Muscle of leg (tissue), 11 donors: Measurements from ENCODE around the gene NNAT. TPM values are rescaled to one million over a fixed set of nuclear protein-coding genes. Genes with fewer than 3 reads are reported as not detected.

Experiments used
- DNase-seq: peaks from one replicate; pipeline ENCODE4 v3.0.0; 2013
- H3K27ac ChIP-seq: one replicate; pipeline ENCODE4 v1.5.1; 2013; ENCODE audit warnings: mild to moderate bottlenecking, low read length, control low read depth
- H3K27me3 ChIP-seq: one replicate; pipeline ENCODE4 v1.6.1; 2013; ENCODE audit warnings: low read length; ENCODE audit not compliant: control insufficient read depth, insufficient read depth
- H3K36me3 ChIP-seq: one replicate; pipeline ENCODE4 v1.6.1; 2013; ENCODE audit warnings: low read length; ENCODE audit not compliant: control insufficient read depth, insufficient read depth
- H3K4me1 ChIP-seq: one replicate; pipeline ENCODE4 v1.6.1; 2013; ENCODE audit warnings: low read length; ENCODE audit not compliant: control insufficient read depth, insufficient read depth
- H3K4me3 ChIP-seq: one replicate; pipeline ENCODE4 v1.5.1; 2013; ENCODE audit warnings: low read length, control low read depth
- H3K9me3 ChIP-seq: replicated peaks from 2 replicates; pipeline ENCODE4 v1.6.1; 2013; ENCODE audit warnings: low read depth, low read length; ENCODE audit not compliant: control insufficient read depth
- WGBS: methylation state at CpG from one replicate; pipeline ENCODE4 v1.1.5; 2013; ENCODE audit warnings: missing lambda C conversion rate; ENCODE audit not compliant: insufficient coverage; 5-methylcytosine and 5-hydroxymethylcytosine counted together
- polyA plus RNA-seq, 8 donors: library from polyadenylated mRNA; unstranded; fragments of 120-200 nt; gene quantifications; one replicate each; pipeline versions ENCODE4 v1.2.1 to v1.2.3, GENCODE V29; 2013; ENCODE audit warnings: inconsistent platforms in 1 of 8, low replicate concordance in 1 of 8; ENCODE audit not compliant: insufficient read length in 8 of 8, insufficient read depth in 1 of 8
- total RNA-seq: library from RNA; stranded (reverse); fragments of 120-200 nt; gene quantifications from one replicate; pipeline ENCODE4 v1.2.4, GENCODE V29; 2013

NNAT gene
- total and polyA plus RNA-seq, 9 donors = 325 to 800 (median 507) TPM

- H3K4me1 ChIP-seq = peaks cover 63% of the 10 kb centered on the region
- H3K36me3 ChIP-seq = peaks cover 32% of the 10 kb centered on the region
- DNase-seq = peak; percentile 81
- H3K4me3 ChIP-seq = peak overlapping the region; percentile 55
- WGBS = 68% methylated on average over 22 of the region's 36 CpGs
- H3K9me3 ChIP-seq = no peaks in the 10 kb centered on the region
- no peaks in the 10 kb centered on the region for H3K27me3 ChIP-seq
- peak overlapping the region; percentile 92 for H3K27ac ChIP-seq
Observed at GRCh38 chr20:37522260-37523011, 1.4 kb downstream of the NNAT start.

GRCh38 chr20:37523012-37523391, 2.0 kb downstream of the NNAT start:
- 60% methylated on average over 6 of the region's 13 CpGs for WGBS
- peak overlapping the region; percentile 92 for H3K27ac ChIP-seq
- DNase-seq = no peak

GRCh38 chr20:37523911-37524700, 3.1 kb downstream of the NNAT start:
- peak; percentile 89 for DNase-seq
- Histone ChIP-seq H3K27me3 (no peaks in the 10 kb centered on the region), H3K4me1 (peaks cover 52% of the 10 kb centered on the region), H3K9me3 (no peaks in the 10 kb centered on the region), H3K27ac (peak overlapping the region; percentile 92), H3K36me3 (peaks cover 19% of the 10 kb centered on the region), H3K4me3 (peak overlapping the region; percentile 55)
- WGBS = 54% methylated on average over 7 of the region's 10 CpGs

More at GRCh38 chr20:37523012-37523391, 2.0 kb downstream of the NNAT start:
- Histone ChIP-seq H3K4me1 (peaks cover 58% of the 10 kb centered on the region), H3K4me3 (peak overlapping the region; percentile 55), H3K9me3 (no peaks in the 10 kb centered on the region), H3K27me3 (no peaks in the 10 kb centered on the region), H3K36me3 (peaks cover 30% of the 10 kb centered on the region)

- DNase-seq = no peak
- 72% methylated on average over 4 of the region's 6 CpGs for WGBS
- H3K27ac ChIP-seq = peak overlapping the region; percentile 88
Observed at GRCh38 chr20:37524859-37525708, 4.0 kb downstream of the NNAT start.

GRCh38 chr20:37525810-37526209, 4.8 kb downstream of the NNAT start:
- Histone ChIP-seq H3K36me3 (peaks cover 19% of the 10 kb centered on the region), H3K4me1 (peaks cover 39% of the 10 kb centered on the region), H3K27ac (peak overlapping the region; percentile 88), H3K9me3 (no peaks in the 10 kb centered on the region), H3K4me3 (peak overlapping the region; percentile 30), H3K27me3 (no peaks in the 10 kb centered on the region)
- WGBS = 30% methylated on average over 1 of the region's 5 CpGs
- DNase-seq = no peak

More at GRCh38 chr20:37524859-37525708, 4.0 kb downstream of the NNAT start:
- Histone ChIP-seq H3K4me1 (peaks cover 43% of the 10 kb centered on the region), H3K36me3 (peaks cover 19% of the 10 kb centered on the region), H3K9me3 (no peaks in the 10 kb centered on the region), H3K27me3 (no peaks in the 10 kb centered on the region), H3K4me3 (peak overlapping the region; percentile 30)

- Histone ChIP-seq H3K9me3 (no peaks in the 10 kb centered on the region), H3K4me3 (peak overlapping the region; percentile 100), H3K4me1 (peaks cover 37% of the 10 kb centered on the region), H3K36me3 (peaks cover 14% of the 10 kb centered on the region), H3K27me3 (no peaks in the 10 kb centered on the region), H3K27ac (peak overlapping the region; percentile 96)
- WGBS = 6% methylated on average over 6 of the region's 10 CpGs
- peak; percentile 43 for DNase-seq
Observed at GRCh38 chr20:37526238-37526838, 5.3 kb downstream of the NNAT start.

GRCh38 chr20:37526839-37527637, 6.0 kb downstream of the NNAT start:
- under 1% methylated on average over 13 of the region's 28 CpGs for WGBS
- H3K9me3 ChIP-seq = no peaks in the 10 kb centered on the region
- H3K27me3 ChIP-seq = no peaks in the 10 kb centered on the region
- H3K36me3 ChIP-seq = peaks cover 12% of the 10 kb centered on the region
- peak overlapping the region; percentile 96 for H3K27ac ChIP-seq
- DNase-seq = peak; percentile 74
- H3K4me3 ChIP-seq = peak overlapping the region; percentile 100
- H3K4me1 ChIP-seq = peaks cover 35% of the 10 kb centered on the region

- peak; percentile 93 for DNase-seq
- no peaks in the 10 kb centered on the region for H3K27me3 ChIP-seq
- H3K27ac ChIP-seq = peak within 1 kb of the TSS; percentile 96
- peak within 1 kb of the TSS; percentile 100 for H3K4me3 ChIP-seq
- peaks cover 33% of the 10 kb centered on the region for H3K4me1 ChIP-seq
- under 1% methylated on average over 58 of the region's 62 CpGs for WGBS
- no peaks in the 10 kb centered on the region for H3K9me3 ChIP-seq
- peaks cover 11% of the 10 kb centered on the region for H3K36me3 ChIP-seq
Observed at GRCh38 chr20:37527638-37528445, 6.8 kb downstream of the NNAT start, which contains the start of gene BLCAP. TSS of gene BLCAP (minus strand) at chr20:37527876. CDS start at chr20:37519174, 8,702 bp downstream.
